Endothelial cell of umbilical vein (primary cell): Measurements from ENCODE around the gene EEFSEC. TPM values are rescaled to one million over a fixed set of nuclear protein-coding genes. Genes with fewer than 3 reads are reported as not detected.

Experiments
- BruUV-seq: library from RNA; stranded (reverse); fragments of 400-500 nt; replicated peaks from 2 replicates; lab custom pipeline; 2021; lab: Mats Ljungman, UMichigan
- CTCF ChIA-PET: fragments of 300-600, 350-600 bp; sonication (Branson Sonifier 250); formaldehyde crosslinking; loops from one replicate; lab custom pipeline; 2021; ENCODE audit warnings: antibody characterized with exemption, inconsistent platforms; lab: Charles Lee
- POLR2A ChIA-PET: fragments of 300-600, 350-600 bp; sonication (Branson Sonifier 250); formaldehyde crosslinking; loops from one replicate; lab custom pipeline; 2021; ENCODE audit warnings: antibody characterized with exemption, inconsistent platforms; lab: Charles Lee
- DNase-seq: peaks from one replicate; pipeline ENCODE4 v3.0.0-alpha.2; 2011; ENCODE audit warnings: low read depth, low spot score
- FAIRE-seq: peaks from 2 replicates; lab custom pipeline; 2011; peaks lifted over from hg19 to GRCh38; lab: Jason Lieb, UNC
- H2AFZ ChIP-seq: 2 replicates; pipeline ENCODE4 v1.6.0; 2012; ENCODE audit warnings: low read depth, low read length, control low read depth, inconsistent platforms
- H3K27ac ChIP-seq: 2 replicates; pipeline ENCODE4 v1.5.1; 2011; ENCODE audit warnings: low read depth, mild to moderate bottlenecking, control low read depth, low read length, moderate library complexity; ENCODE audit not compliant: insufficient read depth
- H3K27me3 ChIP-seq, 2 experiments: 2 replicates each; pipeline versions ENCODE4 v1.6.0 to v1.6.1; 2011; ENCODE audit warnings: low read length in 2 of 2, mixed read lengths in 1 of 2; ENCODE audit not compliant: control insufficient read depth in 2 of 2, insufficient read depth in 2 of 2
- H3K36me3 ChIP-seq, 2 experiments: 2 replicates in 1 of 2; 3 replicates in 1 of 2; pipeline ENCODE4 v1.5.1; 2011; ENCODE audit warnings: low read length in 2 of 2, mild to moderate bottlenecking in 1 of 2, moderate library complexity in 1 of 2; ENCODE audit not compliant: control insufficient read depth in 2 of 2, insufficient read depth in 2 of 2; ENCODE audit errors: extremely low read depth in 1 of 2
- H3K4me1 ChIP-seq: 3 replicates; pipeline ENCODE4 v1.5.1; 2011; ENCODE audit warnings: mild to moderate bottlenecking, low read length; ENCODE audit not compliant: control insufficient read depth, insufficient read depth; ENCODE audit errors: extremely low read depth
- H3K4me2 ChIP-seq: 2 replicates; pipeline ENCODE4 v1.6.1; 2011; ENCODE audit warnings: low read length, control low read depth, mixed read lengths; ENCODE audit not compliant: insufficient read depth
- H3K4me3 ChIP-seq, 3 experiments: fragments of 200-600 bp in 1 of 3; sonication (generic), shearing (Covaris generic) in 1 of 3; replicated peaks in 1 of 3; 2 replicates each; pipeline ENCODE4 v1.5.1; 2011 to 2016; ENCODE audit warnings: control low read depth in 3 of 3, low read length in 3 of 3, mild to moderate bottlenecking in 2 of 3, inconsistent platforms in 1 of 3, low read depth in 1 of 3, moderate library complexity in 1 of 3; ENCODE audit not compliant: insufficient read depth in 1 of 3
- H3K79me2 ChIP-seq: 2 replicates; pipeline ENCODE4 v1.6.0; 2012; ENCODE audit warnings: low read length, inconsistent platforms; ENCODE audit not compliant: control insufficient read depth, insufficient read depth
- H3K9ac ChIP-seq: replicated peaks from 2 replicates; pipeline ENCODE3; 2011; ENCODE audit warnings: low read length, control low read depth; ENCODE audit not compliant: insufficient read depth; ENCODE audit errors: extremely low read depth
- H3K9me1 ChIP-seq: replicated peaks from 3 replicates; pipeline ENCODE4 v1.6.0; 2011; ENCODE audit warnings: mild to moderate bottlenecking, low read length; ENCODE audit not compliant: control insufficient read depth, insufficient read depth; ENCODE audit errors: extremely low read depth
- H3K9me3 ChIP-seq: replicated peaks from 2 replicates; pipeline ENCODE4 v1.5.1; 2012; ENCODE audit warnings: low read length, inconsistent platforms; ENCODE audit not compliant: control insufficient read depth, insufficient read depth
- H4K20me1 ChIP-seq: replicated peaks from 2 replicates; pipeline ENCODE3; 2011; ENCODE audit warnings: mild to moderate bottlenecking, low read length; ENCODE audit not compliant: control insufficient read depth, insufficient read depth; ENCODE audit errors: extremely low read depth
- CTCF ChIP-seq, 2 donors: IDR thresholded peaks; 1 replicate in 1 of 2; 2 replicates in 1 of 2; pipeline ENCODE4 v1.5.1; 2011; ENCODE audit warnings: low read length in 2 of 2, mild to moderate bottlenecking in 2 of 2, moderate library complexity in 2 of 2, control low read depth in 1 of 2, inconsistent platforms in 1 of 2, low read depth in 1 of 2; ENCODE audit not compliant: insufficient read depth in 1 of 2; ENCODE audit errors: extremely low read depth in 1 of 2
- EZH2 ChIP-seq: IDR thresholded peaks from 2 replicates; pipeline ENCODE4 v1.6.1; 2012; ENCODE audit warnings: borderline replicate concordance, low read depth, mild to moderate bottlenecking, moderate library complexity, low read length, inconsistent platforms; ENCODE audit not compliant: severe bottlenecking
- FOS ChIP-seq: IDR thresholded peaks from 2 replicates; pipeline ENCODE4 v1.6.1; 2011; ENCODE audit warnings: mild to moderate bottlenecking, low read length, moderate library complexity, borderline replicate concordance; ENCODE audit not compliant: insufficient read depth
- GATA2 ChIP-seq: IDR thresholded peaks from 2 replicates; pipeline ENCODE4 v1.7.0; 2011; ENCODE audit warnings: low read depth, mild to moderate bottlenecking, moderate library complexity, mixed read lengths, low read length; ENCODE audit not compliant: insufficient read length, insufficient read depth
- JUN ChIP-seq: IDR thresholded peaks from 2 replicates; pipeline ENCODE4 v1.6.1; 2011; ENCODE audit warnings: borderline replicate concordance, low read depth; ENCODE audit not compliant: insufficient read length, insufficient read depth
- MAX ChIP-seq: IDR thresholded peaks from 2 replicates; pipeline ENCODE4 v1.6.1; 2011; ENCODE audit not compliant: insufficient read depth, insufficient read length
- MYC ChIP-seq: IDR thresholded peaks from one replicate; pipeline ENCODE4 v1.6.1; 2011; ENCODE audit warnings: mild to moderate bottlenecking, low read depth, low read length
- POLR2A ChIP-seq: IDR thresholded peaks from 2 replicates; pipeline ENCODE4 v1.6.1; 2012; ENCODE audit warnings: low read depth, mild to moderate bottlenecking, control low read depth, low read length
- POLR2AphosphoS5 ChIP-seq: IDR thresholded peaks from 2 replicates; pipeline ENCODE4 v1.6.1; 2012; ENCODE audit warnings: low read depth, mild to moderate bottlenecking, control low read depth, low read length, moderate library complexity; ENCODE audit not compliant: insufficient read depth
- dilution Hi-C: fragments of 300-500 bp; cut with MboI; formaldehyde crosslinking; loops from one replicate; pipeline ENCODE4 v1.15.0; 2019; ENCODE audit warnings: low sequenced_read_pairs; ENCODE audit not compliant: extremely low pct_ligation_motif_present
- intact Hi-C: fragments of 100-400 bp; cut with micrococcal nuclease; formaldehyde crosslinking; loops from one replicate; pipeline ENCODE4 v1.10.0; 2022
- polyA plus RNA-seq, 4 experiments: library from polyadenylated mRNA; depleted of rRNA in 3 of 4; stranded (reverse) in 3 of 4; unstranded in 1 of 4; fragments of >200 nt; gene quantifications; 2 replicates each; pipeline versions ENCODE4 v1.2.1 to v1.2.3, GENCODE V29; 2011 to 2012; ENCODE audit warnings: missing spikeins in 1 of 4
- total RNA-seq: library from RNA; stranded (reverse); gene quantifications from 2 replicates; pipeline ENCODE4 v1.2.3, GENCODE V29; 2021

The EEFSEC gene
- total and polyA plus RNA-seq, 2 donors (not counting 3 experiments of a cell fraction or from before 2014, with no cell fraction given), result 13.1 to 14.5 TPM

GRCh38 chr3:128327606-128328031 lies 174.3 kb downstream of the EEFSEC start:
- DNase-seq (no peak), FAIRE-seq (no peak)
- intact Hi-C loops (loop anchor here (10.0 kb wide), 2 partner anchors 233 to 257 kb away; no protein-coding TSS in a partner anchor), dilution Hi-C loops (no loop called here)
- no TSS peak for BruUV-seq
- ChIA-PET CTCF (no interaction called here), POLR2A (no interaction called here)
- Histone ChIP-seq H4K20me1 (no peaks in the 10 kb centered on the region), H3K9ac (no peak overlapping the region), H2AFZ (no peak overlapping the region), H3K4me1 (no peaks in the 10 kb centered on the region), H3K4me3 (no peak overlapping the region), H3K27me3 (no peaks in the 10 kb centered on the region), H3K36me3 (no peaks in the 10 kb centered on the region), H3K9me1 (no peaks in the 10 kb centered on the region), H3K27ac (no peak overlapping the region), H3K79me2 (no peaks in the 10 kb centered on the region), H3K9me3 (no peaks in the 10 kb centered on the region), H3K4me2 (no peak overlapping the region)
- TF ChIP-seq EZH2, result no peak

- ChIA-PET POLR2A (no interaction called here), CTCF (interaction anchor here (1.3 kb wide), 1 partner anchor 8 kb away, joined by 5 read pairs; no protein-coding TSS in a partner anchor)
- Histone ChIP-seq H3K27ac (no peak overlapping the region), H3K4me2 (no peak overlapping the region), H3K9ac (no peak overlapping the region), H3K9me1 (no peaks in the 10 kb centered on the region), H3K36me3 (no peaks in the 10 kb centered on the region), H3K79me2 (no peaks in the 10 kb centered on the region), H2AFZ (no peak overlapping the region), H4K20me1 (no peaks in the 10 kb centered on the region), H3K9me3 (no peaks in the 10 kb centered on the region), H3K27me3 (no peaks in the 10 kb centered on the region), H3K4me3 (no peak overlapping the region), H3K4me1 (no peaks in the 10 kb centered on the region)
- DNase-seq (no peak), FAIRE-seq (no peak)
- dilution Hi-C loops (no loop called here), intact Hi-C loops (loop anchor here (10.0 kb wide), 2 partner anchors 234 to 256 kb away; no protein-coding TSS in a partner anchor)
- BruUV-seq, result no TSS peak
- no peak for TF ChIP-seq FOS
- TF ChIP-seq EZH2, result no peak
- TF ChIP-seq MYC, result no peak
- no peak for TF ChIP-seq JUN
- no peak for TF ChIP-seq POLR2A
- no peak for TF ChIP-seq POLR2AphosphoS5
- TF ChIP-seq CTCF (IDR thresholded peaks at IDR 0.05; ENCODE audit: extremely low read depth in 1 of 2, insufficient read depth in 1 of 2, low read depth in 1 of 2, low read length in 2 of 2), result no peak
- no peak for TF ChIP-seq GATA2
- TF ChIP-seq MAX, result no peak
These were observed 175.5 kb downstream of the EEFSEC start for GRCh38 chr3:128328546-128329458.
